WI38 (cell line): Measurements from ENCODE around the gene MYPN.

Experiments used
- H3K4me3 ChIP-seq: 2 replicates; pipeline ENCODE4 v1.5.1; 2011; ENCODE audit warnings: low read depth, mild to moderate bottlenecking, control low read depth, low read length
- TF ChIP-seq, protein P1 (sequence below): IDR thresholded peaks from 2 replicates; pipeline ENCODE4 v1.5.1; 2012; ENCODE audit warnings: low read depth, mild to moderate bottlenecking, control low read depth, low read length

The MYPN gene

DNA sequence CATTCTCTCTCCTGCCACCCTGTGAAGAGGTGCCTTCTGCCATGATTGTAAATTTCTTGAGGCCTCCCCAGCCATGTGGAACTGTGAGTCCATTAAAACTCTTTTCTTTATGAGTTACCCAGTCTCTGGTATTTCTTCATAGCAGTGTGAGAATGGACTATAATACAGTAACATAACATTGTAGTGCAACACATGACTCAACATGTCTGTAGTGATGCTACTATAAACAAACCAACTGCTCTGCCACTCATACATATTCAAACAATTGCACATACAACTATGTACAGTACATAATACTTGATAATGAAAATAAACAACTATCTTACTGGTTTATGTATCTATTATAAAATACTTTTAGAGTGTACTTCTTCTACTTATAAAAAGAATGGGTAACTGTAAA is 115.5 kb downstream of the MYPN start:
- H3K4me3 ChIP-seq, result no peak overlapping the region
- TF ChIP-seq, protein P1, sequence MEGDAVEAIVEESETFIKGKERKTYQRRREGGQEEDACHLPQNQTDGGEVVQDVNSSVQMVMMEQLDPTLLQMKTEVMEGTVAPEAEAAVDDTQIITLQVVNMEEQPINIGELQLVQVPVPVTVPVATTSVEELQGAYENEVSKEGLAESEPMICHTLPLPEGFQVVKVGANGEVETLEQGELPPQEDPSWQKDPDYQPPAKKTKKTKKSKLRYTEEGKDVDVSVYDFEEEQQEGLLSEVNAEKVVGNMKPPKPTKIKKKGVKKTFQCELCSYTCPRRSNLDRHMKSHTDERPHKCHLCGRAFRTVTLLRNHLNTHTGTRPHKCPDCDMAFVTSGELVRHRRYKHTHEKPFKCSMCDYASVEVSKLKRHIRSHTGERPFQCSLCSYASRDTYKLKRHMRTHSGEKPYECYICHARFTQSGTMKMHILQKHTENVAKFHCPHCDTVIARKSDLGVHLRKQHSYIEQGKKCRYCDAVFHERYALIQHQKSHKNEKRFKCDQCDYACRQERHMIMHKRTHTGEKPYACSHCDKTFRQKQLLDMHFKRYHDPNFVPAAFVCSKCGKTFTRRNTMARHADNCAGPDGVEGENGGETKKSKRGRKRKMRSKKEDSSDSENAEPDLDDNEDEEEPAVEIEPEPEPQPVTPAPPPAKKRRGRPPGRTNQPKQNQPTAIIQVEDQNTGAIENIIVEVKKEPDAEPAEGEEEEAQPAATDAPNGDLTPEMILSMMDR, result no peak

DNA sequence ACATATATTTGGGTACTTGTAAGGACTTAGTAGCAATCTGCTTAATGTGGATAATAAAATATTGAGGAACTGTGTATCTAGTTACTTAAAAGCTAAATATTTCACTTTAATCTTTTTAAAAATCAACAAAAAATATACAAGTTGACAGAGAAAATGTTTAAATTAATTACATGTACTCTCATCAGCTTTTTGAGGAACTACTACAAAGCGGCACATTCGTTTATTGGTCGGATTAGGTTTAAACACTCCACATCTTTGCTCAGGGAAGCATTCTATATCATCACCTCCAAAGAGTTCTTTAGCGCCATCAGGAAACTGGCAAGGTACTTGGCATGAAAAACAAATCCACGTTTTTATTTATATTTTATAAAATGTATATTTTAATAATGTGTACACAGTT is 121.0 kb downstream of the MYPN start:
- TF ChIP-seq, protein P1, result no peak
- no peak overlapping the region for H3K4me3 ChIP-seq

DNA sequence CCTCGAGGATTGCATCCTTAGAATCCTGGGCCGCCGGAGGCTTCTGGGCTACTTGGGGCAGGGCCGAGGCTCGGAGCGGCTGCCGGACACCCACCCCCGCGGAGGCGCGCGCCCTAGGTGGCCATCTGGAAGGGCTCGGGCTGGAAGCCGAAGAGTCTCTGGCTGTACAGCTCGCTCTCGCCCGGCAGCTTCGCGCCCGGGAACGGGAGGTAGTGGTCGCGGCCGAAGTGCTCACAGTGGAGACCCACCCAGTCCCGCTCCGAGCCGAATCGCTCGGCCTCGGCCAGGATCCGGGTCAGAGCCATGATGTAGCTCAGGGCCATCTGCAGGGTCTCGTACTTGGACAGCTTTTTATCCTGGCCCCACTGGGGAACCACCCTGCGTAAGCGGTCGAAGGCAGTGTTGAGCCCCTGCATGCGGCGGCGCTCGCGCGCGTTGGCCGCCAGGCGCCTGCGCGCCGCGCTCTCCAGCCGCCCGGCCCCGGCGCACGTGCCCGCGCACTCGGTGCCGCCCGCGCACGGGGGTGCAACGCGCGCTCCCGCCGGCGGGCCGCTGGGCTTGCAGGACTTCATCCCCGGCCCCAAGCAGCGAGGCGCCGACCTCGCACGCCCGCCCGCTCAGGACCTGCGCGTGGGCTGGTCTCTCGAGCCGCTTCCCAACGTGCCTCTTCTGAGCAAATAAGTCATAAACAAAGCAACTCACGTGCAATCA is 122.0 kb downstream of the MYPN start:
- H3K4me3 ChIP-seq, result peak overlapping the region; percentile 66
- TF ChIP-seq, protein P1, result no peak

DNA sequence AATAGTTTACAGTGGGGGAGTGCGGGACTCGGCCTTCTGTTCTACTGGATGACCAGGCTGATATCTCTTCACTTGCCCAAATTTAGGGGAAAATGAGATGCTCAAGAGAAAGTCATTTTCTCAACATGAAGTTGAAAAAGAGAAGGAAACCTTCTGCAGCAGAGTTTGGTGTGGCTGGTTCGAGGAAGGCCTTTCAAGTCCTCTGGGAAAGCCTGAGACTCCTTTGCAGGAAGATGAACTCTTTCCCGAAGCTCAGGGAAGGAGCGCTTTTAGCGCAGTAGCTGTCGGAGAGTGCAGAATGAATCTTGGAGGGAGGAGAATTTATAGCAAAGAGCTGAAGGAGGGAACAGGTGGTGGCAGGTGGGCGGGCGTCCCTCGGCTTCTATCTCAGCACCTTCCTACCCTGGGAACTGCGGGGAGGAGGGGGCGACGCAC is 122.5 kb downstream of the MYPN start, which contains the start of gene ATOH7:
Gene ATOH7, minus strand, starts transcription at position 297 of the 435 bp plus-strand sequence. CDS start 436 bp downstream, outside the sequence.
- peak within 1 kb of the TSS; percentile 66 for H3K4me3 ChIP-seq

DNA sequence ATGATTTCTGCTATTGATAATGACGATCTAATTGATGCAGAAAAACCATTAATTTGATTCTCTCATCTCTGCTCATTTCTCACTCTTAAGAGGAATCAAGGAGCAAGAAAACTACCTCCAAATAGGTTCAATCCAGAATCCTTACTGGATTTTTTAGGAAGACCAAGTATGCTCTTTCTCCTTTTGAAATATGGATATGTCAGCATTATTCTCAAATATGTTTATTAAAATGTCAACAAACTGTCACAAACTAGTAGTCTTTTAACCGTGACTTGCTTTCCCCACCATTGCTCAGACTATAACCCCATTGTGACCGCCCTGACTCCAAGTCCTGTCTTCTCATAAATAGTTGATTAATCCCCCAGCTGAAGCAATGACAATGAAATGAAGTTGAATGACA is 123.8 kb downstream of the MYPN start:
- TF ChIP-seq, protein P1, result no peak
- no peak overlapping the region for H3K4me3 ChIP-seq

More for the DNA sequence above, 122.5 kb downstream of the MYPN start, which contains the start of gene ATOH7:
- TF ChIP-seq, protein P1, result no peak

DNA sequence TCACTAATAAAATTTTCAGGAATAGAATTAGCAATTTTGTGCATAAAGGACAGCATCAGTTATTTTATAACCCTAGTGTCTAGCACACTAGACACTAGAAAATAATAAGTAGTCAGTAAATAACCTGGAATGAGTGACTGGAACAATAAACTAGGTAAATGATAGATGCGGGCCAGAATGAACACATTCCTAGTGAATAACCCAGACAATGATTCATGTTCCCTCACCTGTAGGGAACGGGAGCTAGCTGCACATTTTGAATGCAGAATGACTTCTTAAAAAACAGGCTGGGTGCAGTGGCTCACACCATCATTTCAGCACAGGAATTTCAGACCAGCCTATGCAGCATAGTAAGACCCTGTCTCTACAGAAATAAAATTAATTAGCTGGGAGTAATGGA is 125.8 kb downstream of the MYPN start:
- TF ChIP-seq, protein P1, result no peak
- no peak overlapping the region for H3K4me3 ChIP-seq

DNA sequence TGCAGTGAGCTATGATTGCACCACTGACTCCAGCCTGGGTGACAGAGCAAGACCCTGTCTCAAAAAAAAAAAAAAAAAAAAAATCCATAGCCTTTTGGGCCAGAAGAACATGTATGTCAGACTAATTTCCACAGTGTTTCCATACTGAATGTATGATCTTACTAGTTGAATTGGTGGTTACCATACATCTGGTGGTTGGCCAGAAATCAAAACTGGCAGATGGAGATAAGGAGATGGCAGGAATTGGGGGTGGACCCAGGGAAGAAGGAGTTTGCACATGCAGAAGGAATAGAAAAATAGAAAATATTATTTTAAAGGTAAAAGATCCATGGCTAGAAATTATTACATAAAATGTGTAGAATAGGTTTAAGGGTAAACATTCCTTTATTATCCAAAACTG is 126.3 kb downstream of the MYPN start:
- no peak overlapping the region for H3K4me3 ChIP-seq
- TF ChIP-seq, protein P1, result no peak
